CD4-positive, alpha-beta T cell treated with Interleukin-6 at 100 ng/mL for 8 hours (primary cell): ENCODE results near the gene HECTD2.
"Not testable (repeated sequence)": the region's sequence is repeated elsewhere in the genome, so short reads cannot be mapped to it uniquely, and the experiment has no call there.

Experiments
- DNase-seq: peaks from one replicate; pipeline ENCODE4 v3.0.0-alpha.2; 2020; ENCODE audit warnings: mixed read lengths, low spot score

The HECTD2 gene, protein sequence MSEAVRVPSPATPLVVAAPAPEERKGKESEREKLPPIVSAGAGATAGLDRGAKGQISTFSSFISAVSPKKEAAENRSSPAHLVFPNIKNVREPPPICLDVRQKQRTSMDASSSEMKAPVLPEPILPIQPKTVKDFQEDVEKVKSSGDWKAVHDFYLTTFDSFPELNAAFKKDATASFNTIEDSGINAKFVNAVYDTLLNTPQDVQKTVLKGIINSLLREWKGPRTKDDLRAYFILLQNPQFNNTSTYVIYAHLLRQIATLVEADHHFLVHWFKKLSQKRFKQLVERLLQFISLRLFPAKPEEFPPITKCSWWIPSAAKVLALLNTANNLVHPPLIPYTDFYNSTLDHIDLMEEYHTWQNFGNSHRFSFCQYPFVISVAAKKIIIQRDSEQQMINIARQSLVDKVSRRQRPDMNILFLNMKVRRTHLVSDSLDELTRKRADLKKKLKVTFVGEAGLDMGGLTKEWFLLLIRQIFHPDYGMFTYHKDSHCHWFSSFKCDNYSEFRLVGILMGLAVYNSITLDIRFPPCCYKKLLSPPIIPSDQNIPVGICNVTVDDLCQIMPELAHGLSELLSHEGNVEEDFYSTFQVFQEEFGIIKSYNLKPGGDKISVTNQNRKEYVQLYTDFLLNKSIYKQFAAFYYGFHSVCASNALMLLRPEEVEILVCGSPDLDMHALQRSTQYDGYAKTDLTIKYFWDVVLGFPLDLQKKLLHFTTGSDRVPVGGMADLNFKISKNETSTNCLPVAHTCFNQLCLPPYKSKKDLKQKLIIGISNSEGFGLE

DNA sequence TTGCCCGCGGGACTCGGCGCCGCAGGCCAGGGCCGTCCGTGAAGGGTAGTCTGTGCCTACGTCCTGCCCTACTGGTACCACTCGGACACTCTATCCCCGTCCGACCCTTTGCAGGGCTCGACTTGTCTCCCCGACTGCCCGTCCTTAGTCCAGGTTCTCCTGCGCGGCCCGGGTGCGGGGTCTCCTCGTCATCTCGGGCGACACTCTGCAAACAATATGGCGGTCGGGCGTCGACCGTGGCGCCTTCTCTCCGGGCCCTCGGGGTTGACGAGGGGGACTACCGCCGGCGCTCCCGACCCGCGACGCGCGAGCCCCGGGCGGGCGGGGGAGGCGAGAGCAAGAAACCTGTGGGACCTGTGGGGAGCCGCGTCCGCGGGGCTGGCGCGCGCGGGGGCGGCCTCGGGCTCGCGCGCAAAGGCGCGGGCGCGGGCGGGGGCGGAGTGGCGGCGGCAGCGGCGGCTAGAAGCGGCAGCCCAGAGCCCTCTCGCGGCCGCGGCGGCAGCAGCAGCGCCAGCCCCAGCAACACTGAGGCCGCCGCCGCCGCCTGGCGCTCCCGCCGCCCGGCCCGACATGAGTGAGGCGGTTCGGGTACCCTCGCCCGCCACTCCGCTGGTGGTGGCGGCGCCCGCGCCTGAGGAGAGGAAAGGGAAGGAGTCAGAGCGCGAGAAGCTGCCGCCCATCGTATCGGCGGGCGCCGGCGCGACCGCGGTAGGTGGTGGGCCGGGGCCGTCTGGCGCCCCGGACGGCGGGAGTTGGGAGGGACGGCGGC lies at the start of gene HECTD2:
HECTD2 (plus strand) TSS at position 476 of the 769 bp plus-strand sequence; CDS start at position 571, 95 bp downstream.
- DNase-seq: peak; percentile 80

DNA sequence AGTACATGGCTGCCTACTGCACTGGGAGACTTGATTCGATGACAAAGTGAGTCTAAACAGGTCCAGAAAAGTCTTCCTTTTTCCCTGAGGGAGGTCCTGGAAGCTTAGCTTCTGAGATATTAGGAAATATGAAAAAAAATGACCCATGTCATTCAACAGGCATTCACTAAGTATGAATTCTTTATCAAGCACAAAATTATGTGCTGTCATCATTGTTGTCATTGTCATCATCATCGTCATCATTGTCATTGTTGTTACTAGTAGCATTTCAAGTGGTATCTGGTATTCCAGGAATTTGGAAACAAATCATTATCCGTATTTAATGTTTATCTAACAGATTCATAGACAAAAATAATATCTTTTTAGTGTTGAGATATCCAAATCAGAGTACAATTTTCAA lies 49.7 kb upstream of the HECTD2 start:
- DNase-seq: no peak

DNA sequence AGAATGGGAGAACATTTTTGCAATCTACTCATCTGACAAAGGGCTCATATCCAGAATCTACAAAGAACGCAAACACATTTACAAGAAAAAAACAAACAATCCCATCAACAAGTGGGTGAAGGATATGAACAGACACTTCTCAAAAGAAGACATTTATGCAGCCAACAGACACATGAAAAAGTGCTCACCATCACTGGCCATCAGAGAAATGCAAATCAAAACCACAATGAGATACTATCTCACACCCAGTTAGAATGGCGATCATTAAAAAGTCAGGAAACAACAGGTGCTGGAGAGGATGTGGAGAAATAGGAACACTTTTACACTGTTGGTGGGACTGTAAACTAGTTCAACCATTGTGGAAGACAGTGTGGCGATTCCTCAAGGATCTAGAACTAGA lies 44.6 kb upstream of the HECTD2 start:
- DNase-seq: not testable (repeated sequence)

DNA sequence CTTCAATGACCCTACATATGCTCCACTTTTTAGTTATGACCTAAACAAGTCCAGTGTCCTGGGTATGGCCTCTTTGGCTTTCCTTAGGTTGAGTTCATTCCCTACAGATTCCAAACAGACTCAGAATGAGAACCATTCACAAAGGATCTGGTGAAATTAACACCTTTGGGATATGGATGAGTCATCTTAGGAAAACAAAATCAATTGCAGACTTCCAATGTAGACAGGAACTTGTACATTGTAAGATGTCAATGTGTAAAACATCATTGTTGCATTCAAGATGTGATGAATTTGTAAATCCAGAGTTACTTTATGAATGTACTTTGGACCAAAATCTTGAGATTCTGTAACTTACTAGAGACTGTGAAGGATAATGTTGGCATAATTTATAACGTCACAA lies 43.4 kb upstream of the HECTD2 start:
- DNase-seq: no peak

DNA sequence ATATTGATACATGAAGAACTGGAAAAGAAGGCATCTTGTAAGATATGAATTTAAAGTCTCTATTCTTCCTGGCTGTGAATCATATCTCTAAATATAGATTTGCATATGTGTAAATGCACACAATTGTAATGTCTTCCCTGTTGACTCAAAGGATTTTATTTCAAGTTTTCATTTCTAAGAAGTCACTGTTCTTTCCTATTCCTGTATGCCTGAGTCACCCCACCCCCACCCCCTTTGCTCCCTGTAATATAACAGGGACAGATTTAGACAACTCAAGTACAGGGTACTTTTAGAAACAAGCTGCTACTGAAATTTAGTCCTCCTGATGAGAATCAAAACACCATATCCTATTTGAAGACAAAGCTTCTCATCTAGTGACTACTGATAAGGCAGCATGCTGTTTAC lies 43.0 kb upstream of the HECTD2 start:
- no peak for DNase-seq

DNA sequence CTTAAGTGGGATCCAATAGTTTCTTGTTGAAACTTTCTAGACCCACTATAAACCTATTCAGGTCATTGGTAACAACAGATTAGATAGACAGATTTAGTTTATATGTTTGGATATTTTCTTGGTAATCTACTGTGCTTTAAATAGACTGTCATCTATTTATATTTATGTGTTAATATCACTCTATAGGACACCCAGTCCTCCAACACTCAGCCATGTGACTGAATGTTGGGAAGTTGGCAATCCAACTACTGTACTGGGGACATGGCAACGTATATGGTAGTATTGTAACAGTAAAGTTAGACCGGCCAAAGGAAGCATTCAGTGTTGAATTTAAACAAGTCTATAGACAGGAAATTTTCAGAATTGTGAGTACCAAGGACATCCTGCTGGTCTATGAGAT lies 42.6 kb upstream of the HECTD2 start:
- no peak for DNase-seq

DNA sequence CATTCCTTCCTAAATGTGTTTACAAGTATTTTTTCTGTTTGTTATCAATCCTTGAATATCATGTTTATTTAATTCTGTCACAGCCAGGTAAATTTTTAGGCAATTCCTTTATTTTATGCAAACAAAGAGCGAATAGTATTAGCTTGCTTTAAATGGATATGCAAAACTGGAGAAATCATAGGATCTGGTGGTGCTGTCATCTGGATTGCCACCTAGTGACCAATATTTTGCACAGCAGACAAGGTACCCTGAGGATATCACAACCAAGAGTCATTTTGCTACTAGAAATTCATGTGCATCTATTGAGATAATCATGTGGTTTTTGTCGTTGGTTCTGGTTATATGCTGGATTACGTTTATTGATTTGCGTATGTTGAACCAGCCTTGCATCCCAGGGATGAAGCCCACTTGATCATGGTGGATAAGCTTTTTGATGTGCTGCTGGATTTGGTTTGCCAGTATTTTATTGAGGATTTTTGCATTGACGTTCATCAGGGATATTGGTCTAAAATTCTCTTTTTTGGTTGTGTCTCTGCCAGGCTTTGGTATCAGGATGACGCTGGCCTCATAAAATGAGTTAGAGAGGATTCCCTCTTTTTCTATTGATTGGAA lies 40.1 kb upstream of the HECTD2 start:
- DNase-seq: not testable (repeated sequence)

DNA sequence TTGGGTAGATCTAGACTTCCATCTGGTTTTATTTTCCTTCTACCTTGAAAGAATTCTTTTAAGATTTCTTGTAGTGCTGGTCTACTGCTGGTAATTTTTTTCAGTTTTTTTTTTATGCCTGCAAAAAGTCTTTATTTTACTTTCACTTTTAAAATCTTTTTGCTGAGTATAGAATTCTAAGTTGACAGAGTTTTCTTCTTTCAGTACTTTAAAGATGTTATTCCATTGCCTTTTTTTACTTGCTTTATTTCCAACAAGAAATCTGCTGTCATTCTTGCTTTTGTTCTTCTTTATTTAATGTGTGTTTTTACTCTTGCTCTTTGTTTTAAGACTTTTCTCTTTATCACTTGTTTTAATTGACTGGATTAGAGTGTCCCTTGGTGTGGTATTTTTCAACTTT lies 36.1 kb upstream of the HECTD2 start:
- no peak for DNase-seq

DNA sequence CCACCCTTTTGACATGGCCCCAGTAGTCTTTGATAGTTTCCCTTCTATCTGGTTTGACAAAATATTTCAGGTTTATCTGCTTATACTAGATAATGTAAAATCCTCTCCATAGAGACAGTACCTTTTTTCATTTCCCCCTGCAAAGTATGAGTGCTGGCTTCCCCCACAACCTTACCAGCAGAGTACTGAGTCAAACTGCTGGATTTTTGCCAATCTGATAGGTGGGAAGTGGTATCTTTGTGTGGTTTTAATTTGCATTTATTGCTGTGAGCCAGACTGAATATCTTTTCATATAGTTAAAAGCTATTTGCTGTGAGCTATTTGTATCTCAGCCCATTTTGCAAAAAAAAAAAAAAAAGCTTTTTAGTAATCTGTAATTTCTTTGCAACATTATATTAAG lies 32.1 kb upstream of the HECTD2 start:
- DNase-seq: peak; percentile 58

DNA sequence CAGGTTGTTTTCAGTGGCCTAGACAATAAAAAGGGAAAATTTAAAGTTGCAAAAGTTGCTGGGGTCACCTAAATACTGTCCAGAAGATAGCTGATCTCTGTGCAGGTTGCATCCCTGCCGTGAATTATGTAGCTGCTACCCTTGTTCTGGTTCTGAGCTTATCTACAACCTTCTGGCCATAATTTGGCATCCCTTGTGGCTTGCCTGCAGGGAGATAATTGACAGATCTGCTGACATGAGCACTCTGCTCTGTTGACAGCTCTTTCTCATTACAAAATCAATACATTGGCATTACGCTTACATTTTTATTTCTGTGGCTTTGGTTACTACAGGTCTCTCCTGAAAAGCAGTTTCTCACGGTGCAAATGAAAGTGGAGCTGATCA lies 29.3 kb upstream of the HECTD2 start:
- DNase-seq: no peak

DNA sequence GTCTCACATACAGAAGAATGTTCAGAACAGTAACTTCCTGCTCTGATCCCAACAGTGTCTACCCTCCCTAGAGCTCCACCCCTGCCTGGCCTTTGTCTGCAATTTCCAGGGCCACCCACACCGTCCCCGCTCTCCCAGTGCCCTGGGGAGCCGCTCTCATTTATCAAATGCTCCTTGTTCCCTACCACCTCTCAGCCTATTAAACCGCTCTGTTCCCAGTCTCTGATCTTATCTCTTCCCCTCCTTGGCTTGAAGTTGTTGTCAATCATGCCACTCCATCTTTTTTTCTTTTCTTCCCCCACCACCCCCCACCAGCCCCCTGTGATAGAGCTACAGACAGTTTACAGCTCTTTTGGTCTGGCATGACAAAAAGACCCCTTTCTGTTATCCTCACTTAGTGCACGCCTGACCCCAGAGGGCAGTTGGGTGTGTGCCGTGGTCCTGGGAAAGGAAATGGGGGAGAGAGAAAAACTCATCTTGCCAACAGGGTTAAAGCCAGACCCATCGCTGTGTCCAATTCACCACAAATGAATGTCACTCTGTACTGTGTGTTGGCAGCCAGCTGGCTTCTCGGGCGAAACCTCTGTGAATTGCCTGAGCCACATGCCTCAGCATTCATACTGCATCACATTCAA lies 28.8 kb upstream of the HECTD2 start:
- DNase-seq: no peak

DNA sequence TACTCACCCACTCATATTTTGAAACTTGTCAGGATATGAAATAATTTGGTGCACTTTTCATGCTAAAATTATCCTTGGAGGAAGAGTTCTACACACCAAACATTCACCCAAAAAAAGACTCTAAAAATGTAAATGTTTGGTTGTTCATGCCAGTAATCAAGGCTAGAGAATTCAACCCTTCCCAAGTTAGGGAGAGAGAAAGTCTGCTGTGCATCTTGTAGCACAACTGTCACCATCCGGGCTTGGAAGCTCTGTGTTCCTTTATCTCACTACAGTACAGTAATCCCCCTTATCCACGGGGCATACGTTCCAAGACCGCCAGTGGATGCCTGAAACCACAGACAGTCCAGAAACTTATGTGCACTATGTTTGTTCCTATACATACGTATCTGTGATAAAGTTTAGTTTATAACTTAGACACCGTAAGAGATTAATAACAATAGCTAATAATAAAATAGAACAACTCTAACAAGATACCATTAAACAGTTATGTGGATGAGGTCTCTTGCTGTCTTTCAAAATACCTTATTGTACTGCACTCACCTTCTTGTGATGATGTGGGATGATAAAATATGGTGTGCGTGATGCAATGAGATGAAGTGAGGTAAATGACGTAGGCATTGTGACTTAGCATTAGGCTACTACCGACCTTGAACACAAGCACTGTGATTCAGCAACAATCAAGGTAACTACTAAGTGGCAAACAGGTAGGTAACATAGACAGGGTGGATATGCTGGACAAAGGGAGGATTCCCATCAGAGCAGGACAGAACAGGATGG lies 24.6 kb upstream of the HECTD2 start:
- DNase-seq: no peak

DNA sequence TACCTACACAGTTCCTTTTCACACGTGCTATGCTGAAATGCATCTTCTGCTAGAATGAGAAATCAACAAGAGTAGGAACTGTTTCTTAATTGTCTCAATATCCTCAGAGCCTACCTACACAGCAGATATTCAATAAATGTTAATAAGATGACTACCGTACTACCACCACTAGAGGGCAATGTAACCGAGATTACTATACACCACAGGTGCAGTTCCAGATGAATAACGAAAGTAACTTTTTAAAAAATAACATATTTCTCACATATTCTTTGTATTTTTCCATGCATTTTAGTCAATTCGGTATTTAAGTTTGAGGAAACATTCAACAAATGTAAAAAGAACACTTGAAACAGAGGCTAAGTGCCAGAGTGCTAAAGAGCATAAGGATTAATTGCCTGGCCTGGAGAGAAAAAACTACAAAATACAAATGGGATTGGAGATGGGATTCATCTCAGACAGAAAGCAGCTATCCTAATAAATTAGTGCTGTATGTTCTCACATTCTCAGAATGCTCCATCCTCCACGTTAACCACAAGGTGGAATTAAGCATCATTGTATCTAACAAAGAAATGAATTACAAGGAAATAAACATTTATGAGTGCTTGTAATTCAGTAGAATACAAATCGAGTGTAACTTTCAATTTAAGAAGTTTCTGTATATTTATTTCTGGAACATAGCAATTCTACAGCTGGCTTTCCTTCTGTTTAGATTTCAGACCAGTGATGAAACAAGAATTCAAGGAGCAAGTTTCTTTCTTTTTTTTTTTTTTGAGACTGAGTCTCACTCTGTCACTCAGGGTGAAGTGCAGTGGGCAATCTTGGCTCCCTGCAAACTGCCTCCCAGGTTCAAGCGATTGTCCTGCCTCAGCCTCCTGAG lies 20.3 kb upstream of the HECTD2 start:
- peak; percentile 71 for DNase-seq

DNA sequence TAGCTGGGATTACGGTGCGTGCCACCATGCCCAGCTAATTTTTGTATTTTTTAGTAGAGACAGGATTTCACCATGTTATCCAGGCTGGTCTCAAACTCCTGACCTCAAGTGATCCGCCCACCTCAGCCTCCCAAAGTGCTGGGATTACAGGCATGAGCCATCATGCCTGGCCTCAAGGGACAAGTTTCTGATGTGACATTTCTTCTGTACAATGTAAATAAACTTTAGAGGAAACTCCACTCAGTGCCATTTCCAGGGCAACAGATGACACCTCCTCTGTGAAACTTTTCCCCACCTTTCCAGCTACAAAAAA lies 19.7 kb upstream of the HECTD2 start:
- DNase-seq: not testable (repeated sequence)

DNA sequence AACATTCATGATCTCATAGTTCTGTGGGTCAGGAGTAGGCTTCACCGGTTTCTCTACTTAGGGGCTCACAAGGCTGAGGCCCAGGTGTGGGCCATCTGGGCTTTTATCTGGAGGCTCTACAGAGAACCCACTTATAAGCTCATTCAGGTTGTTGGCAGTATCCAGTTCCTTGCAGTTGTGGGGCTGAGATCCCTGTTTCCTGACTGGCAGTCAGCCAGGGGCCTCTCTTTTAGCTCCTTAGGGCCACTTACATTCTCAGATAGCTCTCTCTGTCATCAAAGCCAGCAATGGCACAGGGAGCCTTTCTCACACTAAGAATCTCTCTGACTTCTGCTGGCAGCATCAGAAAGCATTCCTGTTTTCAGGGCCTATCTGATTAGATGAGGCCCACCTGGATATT lies 18.2 kb upstream of the HECTD2 start:
- no peak for DNase-seq

DNA sequence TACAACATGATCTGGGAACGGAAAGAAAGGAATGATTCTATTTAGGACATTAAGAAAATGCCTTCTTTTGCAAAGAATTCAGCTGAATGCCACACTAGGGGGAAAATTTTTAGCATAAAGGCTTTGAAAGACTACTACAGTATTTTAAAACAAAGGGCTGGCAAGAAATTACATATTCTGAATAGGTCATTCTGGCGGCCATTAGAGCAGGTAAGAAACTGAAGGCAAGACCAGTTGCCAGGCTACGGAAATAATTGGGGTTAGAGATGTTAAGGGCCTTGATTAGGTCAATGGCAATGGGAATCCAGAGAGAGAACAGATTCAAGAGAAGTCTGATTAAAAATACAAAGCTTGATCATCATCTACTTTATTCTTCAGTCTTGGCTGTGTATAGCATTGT lies 3.8 kb upstream of the HECTD2 start:
- DNase-seq: no peak

DNA sequence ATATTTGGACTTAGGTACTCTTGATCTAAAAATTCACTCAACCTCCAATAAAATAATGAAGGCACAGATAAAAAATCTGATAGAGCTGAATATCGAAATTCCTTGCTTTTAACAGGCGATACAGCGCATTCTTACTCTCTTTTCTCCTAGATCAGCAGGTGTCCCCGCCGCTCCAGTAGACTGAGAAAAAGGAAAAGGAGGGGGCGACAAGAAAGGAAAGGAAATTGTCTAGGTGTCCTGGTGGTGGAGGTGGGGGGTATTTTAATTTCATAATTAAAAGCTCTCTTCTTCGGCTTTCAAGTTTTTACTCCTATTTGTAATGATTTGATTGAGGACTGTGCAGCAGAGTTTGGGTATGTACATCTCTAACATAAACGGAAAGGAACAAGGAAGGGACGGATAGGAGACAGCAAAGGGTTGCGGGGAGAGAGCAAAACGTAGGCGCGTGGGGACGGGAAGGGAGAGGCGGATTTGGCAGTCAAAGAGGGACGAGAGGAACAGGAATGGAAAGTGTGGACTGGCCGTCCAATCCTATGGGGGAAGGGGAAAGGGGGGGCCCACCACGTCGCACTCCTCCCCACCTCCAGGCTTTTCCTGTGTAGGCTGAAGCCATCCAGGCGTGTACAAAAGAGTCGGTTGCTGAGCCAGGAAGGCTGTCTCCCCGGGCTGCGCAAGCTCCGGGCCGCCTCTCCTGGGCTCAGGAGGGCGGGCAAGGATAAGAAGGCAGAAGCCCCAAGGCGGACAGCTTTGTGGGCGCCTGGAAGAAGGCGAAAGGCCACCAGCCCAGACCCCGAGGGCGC lies 875 bp upstream of the HECTD2 start:
- DNase-seq: peak; percentile 26

DNA sequence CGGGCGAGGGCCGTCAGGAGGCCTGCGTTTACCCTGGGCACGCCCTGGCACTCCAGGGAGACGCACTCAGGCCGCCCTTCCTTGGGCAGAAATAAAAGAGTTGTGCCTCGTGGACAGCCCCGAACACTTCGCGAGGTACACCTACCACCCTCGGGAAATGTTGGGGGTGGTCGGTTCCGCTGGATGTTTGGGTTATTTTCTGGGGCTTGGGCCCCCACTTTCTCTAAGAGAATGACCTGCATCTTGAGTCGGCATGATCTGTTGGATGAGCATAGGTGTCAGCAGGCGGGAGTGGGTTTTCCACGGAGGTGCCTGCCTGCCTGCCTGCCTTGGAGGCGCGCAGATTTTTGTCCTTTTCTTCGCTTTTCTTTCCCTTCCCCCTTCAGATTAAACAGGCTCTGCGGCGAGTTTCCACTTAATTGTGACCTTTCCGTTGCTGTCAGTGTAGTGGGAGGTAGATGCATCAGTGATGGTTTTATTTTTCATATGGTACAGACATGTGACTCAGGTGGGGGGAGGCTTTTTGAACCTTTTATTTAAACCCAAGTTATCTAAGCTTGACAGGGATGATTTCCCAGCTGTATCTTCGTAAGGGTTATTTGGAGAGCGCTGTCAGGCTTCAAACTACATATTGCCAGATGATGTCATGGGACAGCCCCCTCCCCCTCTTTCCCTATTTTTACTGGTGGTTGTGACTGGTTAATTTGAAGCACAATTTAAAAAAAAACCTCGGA lies 661 bp downstream of the HECTD2 start:
- no peak for DNase-seq

DNA sequence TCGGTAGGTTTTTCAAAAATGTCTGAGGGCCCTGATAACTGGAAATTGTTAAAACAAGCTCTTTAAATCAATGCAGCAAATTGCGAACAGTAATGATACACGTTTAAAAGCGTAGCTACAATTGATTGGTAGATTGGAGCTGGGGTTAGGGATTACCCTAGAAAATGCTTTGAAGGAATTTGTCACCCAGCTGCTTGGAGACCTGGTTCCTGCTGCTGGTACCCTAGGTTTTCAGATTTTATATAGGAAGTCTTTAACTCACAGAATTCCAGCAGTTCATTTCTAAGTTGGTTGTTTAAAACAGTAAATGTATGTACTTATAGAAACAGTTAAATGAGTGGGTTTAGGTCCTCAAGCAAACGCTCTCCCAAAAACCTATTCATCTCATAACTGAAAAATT lies 1.5 kb downstream of the HECTD2 start:
- DNase-seq: no peak
